Gastrocnemius medialis (tissue), 4 donors: Measurements from ENCODE around the gene ANKRD49. TPM values are rescaled to one million over a fixed set of nuclear protein-coding genes. Genes with fewer than 3 reads are reported as not detected.

ENCODE experiments used
- ATAC-seq, 2 donors: fragments of 150-250 bp; one replicate each; pipeline ENCODE4 v1.9.1; 2016
- DNase-seq, 2 donors: peaks; one replicate each; pipeline ENCODE4 v3.0.0-alpha.2; 2019
- H3K27ac ChIP-seq, 4 donors: fragments of 200-600 bp; sonication (generic); 1 replicate in 1 of 4; 2 replicates in 3 of 4; pipeline ENCODE4 v1.5.1; 2016 to 2018; ENCODE audit warnings: mild to moderate bottlenecking in 2 of 4, moderate library complexity in 1 of 4
- H3K27me3 ChIP-seq, 3 donors: fragments of 200-600 bp; sonication (generic) in 2 of 3; 1 replicate in 1 of 3; 2 replicates in 2 of 3; pipeline versions ENCODE4 v1.5.1 to v1.6.0; 2016 to 2019; ENCODE audit warnings: mild to moderate bottlenecking in 1 of 3, moderate library complexity in 1 of 3
- H3K36me3 ChIP-seq, 2 donors: fragments of 200-600 bp; sonication (generic) in 1 of 2; one replicate each; pipeline ENCODE4 v1.5.1; 2017 to 2018
- H3K4me1 ChIP-seq, 2 donors: fragments of 200-600 bp; sonication (generic) in 1 of 2; one replicate each; pipeline ENCODE4 v1.5.1; 2016 to 2017; ENCODE audit warnings: mild to moderate bottlenecking in 2 of 2
- H3K4me3 ChIP-seq, 4 donors: fragments of 200-600 bp; sonication (generic) in 3 of 4; 1 replicate in 1 of 4; 2 replicates in 3 of 4; pipeline ENCODE4 v1.5.1; 2016 to 2019; ENCODE audit warnings: mild to moderate bottlenecking in 2 of 4
- H3K9me3 ChIP-seq, 3 donors: fragments of 200-600 bp; sonication (generic) in 2 of 3; 1 replicate in 1 of 3; 2 replicates in 2 of 3; pipeline ENCODE4 v1.5.1; 2016 to 2019
- POLR2A ChIP-seq, 2 donors: fragments of 450-650 bp; IDR thresholded peaks; one replicate each; pipeline ENCODE4 v1.6.1; 2017; ENCODE audit warnings: antibody characterized with exemption in 2 of 2, mild to moderate bottlenecking in 2 of 2, moderate library complexity in 2 of 2
- in situ Hi-C, 4 donors: fragments of 200-750 bp; cut with MboI; loops; one replicate each; pipeline versions ENCODE4 v1.15.0 to v1.8.0; 2017; ENCODE audit warnings: low sequenced_read_pairs in 4 of 4
- intact Hi-C: fragments of 100-400 bp; cut with DNase I; formaldehyde crosslinking; loops from one replicate; pipeline ENCODE4 v1.15.1; 2023; ENCODE audit warnings: low total_unique reads
- total RNA-seq, 4 donors: library from RNA; depleted of rRNA; stranded (reverse); fragments of >200 nt; gene quantifications; one replicate each; pipeline versions ENCODE4 v1.1.0 to v1.2.3, GENCODE V29; 2016
- TF ChIP-seq, protein P1 (sequence below), 5 experiments: fragments of 450-650 bp in 3 of 5; fragments of 200-600 bp in 2 of 5; sonication (generic) in 2 of 5; IDR thresholded peaks in 4 of 5; conservative IDR thresholded peaks in 1 of 5; 1 replicate in 4 of 5; 2 replicates in 1 of 5; pipeline ENCODE4 v1.5.1; 2016 to 2019; ENCODE audit warnings: antibody characterized with exemption in 5 of 5, mild to moderate bottlenecking in 3 of 5, moderate library complexity in 3 of 5

Gene ANKRD49
- total RNA-seq, 4 donors from 2014 or later, result 9.0 to 21.1 (median 11.9) TPM

DNA sequence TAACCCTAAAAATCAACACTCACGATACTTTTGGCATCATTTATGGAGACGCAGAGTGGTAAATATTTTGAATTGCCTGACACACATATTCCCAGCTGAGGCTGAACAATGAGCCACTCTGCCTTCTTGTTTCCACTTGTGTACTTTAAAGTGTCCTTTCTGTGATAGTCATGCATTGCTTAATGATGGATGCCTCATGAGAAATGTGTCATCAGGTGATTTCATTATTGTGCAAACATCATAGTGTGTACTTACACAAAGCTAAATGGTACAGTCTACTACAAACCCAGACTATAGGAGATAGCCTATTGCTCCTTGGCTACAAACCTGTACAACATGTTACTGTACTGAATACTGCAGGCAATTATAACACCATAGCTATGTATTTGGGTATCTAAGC lies 44.3 kb upstream of the ANKRD49 start:
- in situ Hi-C loops, result no loop called here
- ATAC-seq, result peak; percentile 64 to 73
- H3K36me3 ChIP-seq, result peaks cover 0 to 28% of the 10 kb centered on the region in 2 donors

DNA sequence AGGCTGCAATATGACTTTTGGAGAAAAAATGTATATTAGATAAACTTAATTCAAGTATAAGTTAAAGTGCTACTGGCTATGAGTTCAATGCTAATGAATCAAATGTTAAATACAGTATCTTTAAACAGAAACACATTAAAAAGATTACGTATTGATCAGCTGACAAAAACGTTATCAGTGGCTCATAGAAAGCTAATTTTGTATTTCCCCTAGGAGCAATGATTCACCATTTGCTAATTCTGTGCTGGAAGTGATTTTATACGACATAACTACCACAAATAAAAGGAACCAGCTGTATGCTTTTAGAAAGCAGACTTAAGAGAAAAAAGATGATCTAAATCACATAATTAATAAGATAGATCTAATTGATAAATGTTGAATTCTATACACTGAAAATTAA lies 43.7 kb upstream of the ANKRD49 start:
- TF ChIP-seq, protein P1, sequence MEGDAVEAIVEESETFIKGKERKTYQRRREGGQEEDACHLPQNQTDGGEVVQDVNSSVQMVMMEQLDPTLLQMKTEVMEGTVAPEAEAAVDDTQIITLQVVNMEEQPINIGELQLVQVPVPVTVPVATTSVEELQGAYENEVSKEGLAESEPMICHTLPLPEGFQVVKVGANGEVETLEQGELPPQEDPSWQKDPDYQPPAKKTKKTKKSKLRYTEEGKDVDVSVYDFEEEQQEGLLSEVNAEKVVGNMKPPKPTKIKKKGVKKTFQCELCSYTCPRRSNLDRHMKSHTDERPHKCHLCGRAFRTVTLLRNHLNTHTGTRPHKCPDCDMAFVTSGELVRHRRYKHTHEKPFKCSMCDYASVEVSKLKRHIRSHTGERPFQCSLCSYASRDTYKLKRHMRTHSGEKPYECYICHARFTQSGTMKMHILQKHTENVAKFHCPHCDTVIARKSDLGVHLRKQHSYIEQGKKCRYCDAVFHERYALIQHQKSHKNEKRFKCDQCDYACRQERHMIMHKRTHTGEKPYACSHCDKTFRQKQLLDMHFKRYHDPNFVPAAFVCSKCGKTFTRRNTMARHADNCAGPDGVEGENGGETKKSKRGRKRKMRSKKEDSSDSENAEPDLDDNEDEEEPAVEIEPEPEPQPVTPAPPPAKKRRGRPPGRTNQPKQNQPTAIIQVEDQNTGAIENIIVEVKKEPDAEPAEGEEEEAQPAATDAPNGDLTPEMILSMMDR (IDR thresholded peaks at IDR 0.05 in 4 of 5, conservative IDR thresholded peaks at IDR 0.05 in 1 of 5), result no peak
- TF ChIP-seq POLR2A (IDR thresholded peaks at IDR 0.05), result no peak
- H3K27me3 ChIP-seq, result no peaks in the 10 kb centered on the region
- no peaks in the 10 kb centered on the region for H3K4me1 ChIP-seq
- ATAC-seq (no peak), DNase-seq (no peak)
- H3K9me3 ChIP-seq, result no peaks in the 10 kb centered on the region
- in situ Hi-C loops, result no loop called here
- H3K27ac ChIP-seq, result no peak overlapping the region
- H3K36me3 ChIP-seq, result peaks cover 0 to 27% of the 10 kb centered on the region in 2 donors
- H3K4me3 ChIP-seq, result no peak overlapping the region
- intact Hi-C loops, result no loop called here

More for the DNA sequence above, 44.3 kb upstream of the ANKRD49 start:
- no peaks in the 10 kb centered on the region for H3K4me1 ChIP-seq
- H3K4me3 ChIP-seq, result no peak overlapping the region
- intact Hi-C loops, result no loop called here
- no peak overlapping the region for H3K27ac ChIP-seq
- no peaks in the 10 kb centered on the region for H3K27me3 ChIP-seq
- no peaks in the 10 kb centered on the region for H3K9me3 ChIP-seq
- TF ChIP-seq, protein P1 (IDR thresholded peaks at IDR 0.05 in 4 of 5, conservative IDR thresholded peaks at IDR 0.05 in 1 of 5), result no peak
- TF ChIP-seq POLR2A (IDR thresholded peaks at IDR 0.05), result no peak
- DNase-seq, result no peak

DNA sequence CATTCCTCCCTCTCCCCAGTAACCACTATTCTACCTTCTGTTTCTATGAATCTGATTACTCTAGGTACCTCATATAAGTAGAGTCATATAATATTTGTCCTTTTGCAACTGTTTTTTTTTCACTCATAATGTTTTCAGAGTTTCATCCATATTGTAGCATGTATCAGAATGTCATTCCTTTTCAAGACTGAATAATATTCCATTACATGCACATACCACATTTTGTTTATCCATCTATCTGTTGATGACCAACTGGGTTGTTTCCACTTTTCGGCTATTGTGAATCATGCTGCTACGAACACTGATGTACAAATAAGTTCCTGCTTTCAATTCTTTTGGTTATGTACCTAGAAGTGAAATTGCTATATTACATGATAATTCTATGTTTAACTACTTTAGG lies 40.8 kb upstream of the ANKRD49 start:
- intact Hi-C loops (no loop called here), in situ Hi-C loops (no loop called here)
- TF ChIP-seq POLR2A (IDR thresholded peaks at IDR 0.05), result no peak
- TF ChIP-seq, protein P1 (IDR thresholded peaks at IDR 0.05 in 4 of 5, conservative IDR thresholded peaks at IDR 0.05 in 1 of 5), result no peak

DNA sequence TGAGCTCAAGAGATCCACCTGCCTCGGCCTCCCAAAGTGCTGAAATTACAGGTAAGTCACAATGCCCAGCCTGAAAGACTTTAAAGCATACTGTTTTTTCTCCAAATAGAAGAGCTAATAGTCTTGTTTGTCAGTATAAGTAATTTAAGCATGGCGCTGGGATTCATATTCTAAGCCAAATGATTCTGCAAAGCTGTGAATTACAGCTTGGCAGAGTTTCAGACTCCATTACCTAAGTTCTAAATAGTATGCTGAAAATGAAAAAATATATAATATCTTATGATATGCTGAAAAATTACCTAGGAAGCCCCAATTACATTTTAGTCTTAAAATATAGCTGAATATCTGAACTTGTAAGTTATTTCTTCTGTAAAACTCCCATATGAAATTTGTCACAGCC lies 39.5 kb upstream of the ANKRD49 start:
- in situ Hi-C loops (no loop called here), intact Hi-C loops (no loop called here)
- H3K4me3 ChIP-seq, result no peak overlapping the region
- no peaks in the 10 kb centered on the region for H3K9me3 ChIP-seq
- no peak for ATAC-seq
- no peaks in the 10 kb centered on the region for H3K27me3 ChIP-seq
- peaks cover 0 to 4% of the 10 kb centered on the region in 2 donors for H3K36me3 ChIP-seq
- no peak for TF ChIP-seq POLR2A (IDR thresholded peaks at IDR 0.05)
- TF ChIP-seq, protein P1 (IDR thresholded peaks at IDR 0.05 in 4 of 5, conservative IDR thresholded peaks at IDR 0.05 in 1 of 5), result no peak
- H3K27ac ChIP-seq, result no peak overlapping the region
- DNase-seq, result no peak
- no peaks in the 10 kb centered on the region for H3K4me1 ChIP-seq

More for the DNA sequence above, 40.8 kb upstream of the ANKRD49 start:
- Histone ChIP-seq H3K4me1 (no peaks in the 10 kb centered on the region), H3K9me3 (no peaks in the 10 kb centered on the region), H3K36me3 (peaks cover 0 to 4% of the 10 kb centered on the region in 2 donors), H3K27me3 (no peaks in the 10 kb centered on the region), H3K4me3 (no peak overlapping the region), H3K27ac (no peak overlapping the region)
- DNase-seq (no peak), ATAC-seq (no peak)

DNA sequence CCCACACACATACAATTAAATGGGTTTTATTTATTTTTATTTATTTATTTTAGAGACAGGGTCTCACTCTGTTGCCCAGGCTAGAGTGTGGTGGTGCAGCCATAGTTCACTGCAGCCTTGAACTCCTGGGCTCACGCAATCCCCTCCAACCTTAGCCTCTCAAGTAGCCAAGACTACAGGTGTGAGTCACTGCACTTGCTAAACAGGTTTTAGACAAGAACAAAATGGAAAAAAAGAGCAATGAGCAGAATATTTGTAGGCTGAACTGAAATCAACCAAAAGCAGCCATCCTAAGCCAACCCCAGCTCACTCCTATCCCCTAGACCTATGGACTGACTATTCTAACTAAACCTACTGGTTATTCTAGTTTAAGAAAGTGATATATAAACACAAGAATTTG lies 37.9 kb upstream of the ANKRD49 start:
- Histone ChIP-seq H3K9me3 (no peaks in the 10 kb centered on the region), H3K36me3 (peaks cover 0 to 12% of the 10 kb centered on the region in 2 donors), H3K27ac (no peak overlapping the region), H3K4me1 (no peaks in the 10 kb centered on the region), H3K4me3 (no peak overlapping the region), H3K27me3 (no peaks in the 10 kb centered on the region)
- no peak for DNase-seq
- TF ChIP-seq, protein P1 (IDR thresholded peaks at IDR 0.05 in 4 of 5, conservative IDR thresholded peaks at IDR 0.05 in 1 of 5), result no peak
- TF ChIP-seq POLR2A (IDR thresholded peaks at IDR 0.05), result no peak
- in situ Hi-C loops, result no loop called here
- no peak for ATAC-seq
- intact Hi-C loops, result no loop called here
